NCI-H2196 treated with DMSO at 0.1 percent for 48 hours (cell line): ENCODE data around the gene ATMIN.

Source experiments
- DNase-seq: peaks from one replicate; lab custom pipeline; 2025; ENCODE audit not compliant: unreplicated experiment; lab: John Stamatoyannopoulos, UW

Gene ATMIN

GRCh38 chr16:81035398-81035974 lies at the start of gene ATMIN:
Gene ATMIN, plus strand, starts transcription at chr16:81035842. Its CDS starts 29 bp downstream, at chr16:81035871.
- peak; percentile 47 for DNase-seq

GRCh38 chr16:80986557-80986956 lies 49.1 kb upstream of the ATMIN start:
- no peak for DNase-seq

- DNase-seq, result no peak
Measured at GRCh38 chr16:80988756-80989155, 46.9 kb upstream of the ATMIN start.

GRCh38 chr16:80989801-80990200 lies 45.8 kb upstream of the ATMIN start:
- no peak for DNase-seq

GRCh38 chr16:80990577-80990976 lies 45.1 kb upstream of the ATMIN start:
- no peak for DNase-seq

- DNase-seq, result no peak
Measured at GRCh38 chr16:80990978-80991377, 44.7 kb upstream of the ATMIN start.

GRCh38 chr16:80991792-80992430 lies 43.7 kb upstream of the ATMIN start:
- no peak for DNase-seq

GRCh38 chr16:80992676-80993293 lies 42.9 kb upstream of the ATMIN start:
- DNase-seq, result no peak

- DNase-seq, result no peak
Measured at GRCh38 chr16:80993307-80993706, 42.3 kb upstream of the ATMIN start.

- no peak for DNase-seq
Measured at GRCh38 chr16:80993834-80994233, 41.8 kb upstream of the ATMIN start.

- DNase-seq, result no peak
Measured at GRCh38 chr16:80994451-80994850, 41.2 kb upstream of the ATMIN start.

GRCh38 chr16:80996688-80997138 lies 38.9 kb upstream of the ATMIN start:
- DNase-seq, result no peak

DNA sequence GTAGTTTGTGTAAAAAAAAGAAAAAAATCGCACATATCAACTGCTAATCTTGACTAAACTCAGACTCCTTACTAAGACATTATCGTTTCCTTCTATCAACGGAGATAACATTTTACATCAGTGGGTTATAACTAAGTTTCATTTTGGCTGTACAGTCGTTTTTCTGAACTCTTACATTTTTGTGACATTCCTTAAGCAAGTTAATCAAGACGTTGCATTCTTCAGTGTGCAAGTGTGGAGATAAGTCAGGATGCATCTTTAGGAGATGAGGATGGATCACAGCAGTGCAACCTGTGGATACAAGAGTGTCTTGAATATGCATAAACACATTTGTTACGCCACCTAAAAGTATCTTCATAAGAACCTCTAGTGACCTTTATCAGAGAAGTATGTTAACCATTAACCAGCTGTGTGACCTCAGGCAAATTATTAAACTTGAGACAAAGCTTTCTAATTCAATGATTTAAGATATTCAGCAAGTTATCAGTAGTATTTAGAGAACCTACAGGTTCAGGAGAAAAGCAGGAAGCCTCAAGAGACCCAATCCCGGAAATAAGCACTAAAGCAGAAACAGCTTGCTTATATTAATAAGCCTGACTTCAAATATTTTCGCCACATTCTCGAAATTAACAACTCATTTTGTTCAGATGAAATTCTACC lies 38.4 kb upstream of the ATMIN start:
- no peak for DNase-seq

DNA sequence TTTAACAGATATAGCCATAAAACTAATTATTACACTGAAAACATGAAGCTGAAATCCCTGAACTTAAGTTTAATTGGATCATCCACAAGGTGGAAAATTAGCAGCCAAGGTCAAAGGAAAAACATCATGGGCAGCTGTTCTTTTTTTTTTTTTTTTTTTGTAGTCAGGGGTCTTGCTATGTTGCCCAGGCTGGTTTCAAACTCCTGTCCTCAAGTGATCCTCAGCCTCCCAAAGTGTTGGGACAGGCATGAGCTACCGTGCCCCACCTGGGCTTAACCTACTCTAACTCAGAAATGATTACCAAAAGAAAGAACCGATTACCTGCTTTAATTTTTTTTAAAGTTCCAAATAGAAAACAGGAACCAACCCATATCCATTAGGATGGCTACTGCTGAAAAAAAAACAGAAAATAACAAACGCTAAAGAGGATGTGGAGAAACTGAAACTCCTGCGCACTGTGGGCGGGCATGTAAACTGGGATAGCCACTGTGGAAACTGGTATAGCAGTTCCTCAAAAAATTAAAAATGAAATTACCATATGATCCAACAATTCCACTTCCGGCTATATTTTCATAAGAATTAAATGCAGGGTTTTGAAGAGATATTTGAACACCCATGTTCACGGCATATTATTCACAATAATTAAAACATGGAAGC lies 37.5 kb upstream of the ATMIN start:
- DNase-seq, result no peak

GRCh38 chr16:81000873-81001272 lies 34.8 kb upstream of the ATMIN start:
- no peak for DNase-seq

DNA sequence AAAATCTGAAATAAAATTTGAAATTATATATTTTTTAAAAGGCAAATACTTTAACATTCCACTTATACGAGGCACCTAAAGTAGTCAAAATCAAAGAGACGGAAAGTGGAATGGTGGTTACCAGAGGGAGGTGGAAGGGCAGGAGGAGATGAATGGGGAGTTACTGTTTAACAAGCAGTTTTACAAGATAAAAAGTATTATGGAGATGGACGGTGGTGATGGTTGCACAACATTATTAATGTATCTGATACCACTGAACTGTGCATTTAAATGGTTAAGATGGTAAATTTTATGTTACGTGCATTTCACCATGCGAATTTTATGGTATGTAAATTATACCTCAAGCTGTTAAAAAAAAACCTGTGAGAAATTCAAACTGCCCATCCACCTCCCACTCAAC lies 34.3 kb upstream of the ATMIN start:
- DNase-seq, result no peak

DNA sequence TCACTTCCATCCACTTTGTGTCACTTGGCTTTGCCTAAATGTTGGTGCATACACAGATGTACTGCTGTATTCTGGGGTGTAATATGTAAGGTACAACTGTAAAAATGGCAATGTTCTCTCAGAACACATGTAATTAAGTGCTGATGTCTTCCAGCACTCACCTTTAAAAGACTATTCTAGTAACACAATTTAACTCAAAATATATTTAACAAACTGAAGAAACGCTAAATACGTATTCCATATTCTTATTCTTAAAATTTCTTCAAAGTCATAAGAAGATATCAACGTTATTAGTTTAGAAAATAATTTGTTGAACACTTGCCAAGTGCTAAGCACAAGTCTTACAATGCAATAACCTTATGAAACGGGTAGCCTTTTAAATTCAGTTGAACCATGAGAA lies 32.6 kb upstream of the ATMIN start:
- DNase-seq, result no peak

DNA sequence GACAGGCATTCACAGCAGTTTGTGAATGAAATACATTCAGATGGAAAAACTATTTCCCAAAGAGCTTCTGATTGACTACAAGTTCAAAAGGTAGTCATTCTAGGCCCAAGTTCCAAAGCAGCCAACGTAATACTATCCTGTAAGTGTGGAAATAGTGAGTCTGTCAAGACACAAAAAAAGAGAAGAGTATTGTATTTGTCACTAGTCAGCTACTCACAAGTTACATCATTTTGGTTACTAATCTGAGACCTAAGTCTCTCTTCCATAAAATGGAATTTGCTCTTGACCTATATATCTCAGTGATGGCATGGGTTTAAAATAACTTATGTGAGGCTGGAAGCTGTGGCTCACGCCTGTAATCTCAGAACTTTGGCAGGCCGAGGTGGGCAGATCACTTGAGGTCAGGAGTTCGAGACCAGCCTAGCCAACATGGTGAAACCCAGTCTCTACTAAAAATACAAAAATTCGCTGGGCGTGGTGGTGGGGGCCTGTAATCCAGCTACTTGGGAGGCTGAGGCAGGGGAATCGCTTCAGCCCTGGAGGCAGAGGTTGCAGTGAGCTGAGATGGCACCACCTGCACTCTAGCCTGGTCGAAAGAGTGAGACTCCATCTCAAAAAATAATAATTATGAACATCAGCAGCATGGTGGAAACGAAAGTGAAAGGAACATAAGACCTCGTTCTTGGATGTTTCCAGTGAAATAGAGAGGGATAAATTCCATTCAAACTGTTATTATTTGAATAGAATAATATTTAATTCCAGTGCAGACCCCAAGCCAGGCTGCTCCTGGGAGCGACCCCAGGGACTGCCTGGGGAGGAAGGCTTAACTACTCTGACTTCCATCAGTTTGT lies 31.8 kb upstream of the ATMIN start:
- no peak for DNase-seq

GRCh38 chr16:81004646-81005353 lies 30.8 kb upstream of the ATMIN start:
- no peak for DNase-seq

DNA sequence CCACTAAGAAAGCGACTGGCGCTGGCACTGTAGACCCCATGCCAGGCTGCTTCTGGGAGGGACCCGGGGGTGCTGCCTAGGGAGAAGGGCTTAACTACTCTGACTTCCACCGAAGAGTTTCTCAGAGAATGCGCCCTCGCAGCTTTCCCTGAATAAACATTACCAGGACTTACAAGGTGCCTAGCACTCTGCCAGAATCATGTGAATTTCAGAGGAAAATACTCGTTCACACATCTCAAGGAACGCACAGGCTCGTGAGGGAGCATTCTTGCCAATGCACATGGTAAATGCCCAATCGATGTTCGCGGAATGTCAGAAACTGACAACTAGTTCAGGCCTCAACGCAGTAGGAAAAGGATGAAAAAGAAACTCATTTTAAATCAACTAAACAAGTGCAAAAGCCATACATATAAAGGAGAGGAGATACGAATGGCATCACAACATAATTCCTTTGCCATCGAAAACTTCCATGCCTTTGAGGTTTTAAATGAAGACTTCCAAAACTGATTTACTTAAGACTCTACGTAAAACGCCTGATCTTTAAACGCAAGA lies 30.0 kb upstream of the ATMIN start:
- DNase-seq, result no peak
